Endothelial cell of coronary artery (primary cell): Measurements from ENCODE around the gene TBX6. TPM values are rescaled to one million over a fixed set of nuclear protein-coding genes. Genes with fewer than 3 reads are reported as not detected.

Experiments used
- total RNA-seq: library from RNA; depleted of rRNA; stranded (reverse); fragments of >200 nt; gene quantifications from 2 replicates; pipeline ENCODE4 v1.2.3, GENCODE V29; 2014

The TBX6 gene, protein sequence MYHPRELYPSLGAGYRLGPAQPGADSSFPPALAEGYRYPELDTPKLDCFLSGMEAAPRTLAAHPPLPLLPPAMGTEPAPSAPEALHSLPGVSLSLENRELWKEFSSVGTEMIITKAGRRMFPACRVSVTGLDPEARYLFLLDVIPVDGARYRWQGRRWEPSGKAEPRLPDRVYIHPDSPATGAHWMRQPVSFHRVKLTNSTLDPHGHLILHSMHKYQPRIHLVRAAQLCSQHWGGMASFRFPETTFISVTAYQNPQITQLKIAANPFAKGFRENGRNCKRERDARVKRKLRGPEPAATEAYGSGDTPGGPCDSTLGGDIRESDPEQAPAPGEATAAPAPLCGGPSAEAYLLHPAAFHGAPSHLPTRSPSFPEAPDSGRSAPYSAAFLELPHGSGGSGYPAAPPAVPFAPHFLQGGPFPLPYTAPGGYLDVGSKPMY
- 0.09 and 0.19 TPM in 2 replicates for total RNA-seq

GRCh38 chr16:30091474-30092372 is at the start of gene TBX6:
Gene TBX6, minus strand, starts transcription at chr16:30091924. Its CDS starts 731 bp downstream, at chr16:30091193.

GRCh38 chr16:30113031-30113710 is 21.4 kb upstream of the TBX6 start, which contains the start of gene GDPD3:
Gene GDPD3, minus strand, starts transcription at chr16:30113537. Its CDS starts 59 bp downstream, at chr16:30113478.

GRCh38 chr16:30096105-30096861 is 4.6 kb upstream of the TBX6 start, which contains the start of gene YPEL3:
Gene YPEL3, minus strand, starts transcription at chr16:30096213. Its CDS starts 731 bp downstream, at chr16:30095482.

DNA sequence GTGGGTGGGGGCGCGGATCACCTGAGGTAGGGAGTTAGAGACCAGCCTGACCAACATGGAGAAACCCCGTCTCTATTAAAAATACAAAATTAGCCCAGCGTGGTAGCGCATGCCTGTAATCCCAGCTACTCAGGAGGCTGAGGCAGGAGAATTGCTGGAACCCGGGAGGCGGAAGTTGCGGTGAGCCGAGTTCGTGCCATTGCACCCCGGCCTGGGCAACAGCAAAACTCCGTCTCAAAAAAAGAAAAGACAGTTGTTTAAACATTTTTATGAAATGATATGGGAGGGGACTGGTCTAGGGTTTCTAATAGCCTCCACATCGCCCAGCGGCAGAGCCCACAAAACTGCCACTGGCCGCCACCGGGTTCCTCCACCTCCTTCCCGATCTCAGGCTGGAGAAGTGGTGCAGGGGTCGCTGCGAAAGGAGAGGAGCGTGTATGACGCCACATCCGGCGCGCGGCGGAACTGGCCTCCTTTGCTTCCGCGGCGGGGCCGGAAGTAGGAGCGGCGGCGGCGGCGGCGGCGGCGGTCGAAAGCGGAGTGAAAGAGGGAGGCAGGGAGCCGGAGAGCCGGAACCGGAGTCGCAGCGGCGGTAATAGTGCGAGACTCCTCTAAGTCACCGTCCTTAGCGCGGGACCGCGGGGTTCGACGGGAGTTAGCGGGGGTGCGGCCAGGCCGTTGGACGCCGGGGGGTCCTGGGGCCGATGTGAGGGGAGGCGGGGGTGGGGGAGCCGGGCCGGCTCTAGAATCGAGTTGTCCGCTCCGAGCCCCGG is 16.0 kb downstream of the TBX6 start, which contains the start of gene PPP4C:
TSS of gene PPP4C (plus strand) at position 492 of the 773 bp plus-strand sequence. CDS start 384 bp downstream, outside the sequence.

DNA sequence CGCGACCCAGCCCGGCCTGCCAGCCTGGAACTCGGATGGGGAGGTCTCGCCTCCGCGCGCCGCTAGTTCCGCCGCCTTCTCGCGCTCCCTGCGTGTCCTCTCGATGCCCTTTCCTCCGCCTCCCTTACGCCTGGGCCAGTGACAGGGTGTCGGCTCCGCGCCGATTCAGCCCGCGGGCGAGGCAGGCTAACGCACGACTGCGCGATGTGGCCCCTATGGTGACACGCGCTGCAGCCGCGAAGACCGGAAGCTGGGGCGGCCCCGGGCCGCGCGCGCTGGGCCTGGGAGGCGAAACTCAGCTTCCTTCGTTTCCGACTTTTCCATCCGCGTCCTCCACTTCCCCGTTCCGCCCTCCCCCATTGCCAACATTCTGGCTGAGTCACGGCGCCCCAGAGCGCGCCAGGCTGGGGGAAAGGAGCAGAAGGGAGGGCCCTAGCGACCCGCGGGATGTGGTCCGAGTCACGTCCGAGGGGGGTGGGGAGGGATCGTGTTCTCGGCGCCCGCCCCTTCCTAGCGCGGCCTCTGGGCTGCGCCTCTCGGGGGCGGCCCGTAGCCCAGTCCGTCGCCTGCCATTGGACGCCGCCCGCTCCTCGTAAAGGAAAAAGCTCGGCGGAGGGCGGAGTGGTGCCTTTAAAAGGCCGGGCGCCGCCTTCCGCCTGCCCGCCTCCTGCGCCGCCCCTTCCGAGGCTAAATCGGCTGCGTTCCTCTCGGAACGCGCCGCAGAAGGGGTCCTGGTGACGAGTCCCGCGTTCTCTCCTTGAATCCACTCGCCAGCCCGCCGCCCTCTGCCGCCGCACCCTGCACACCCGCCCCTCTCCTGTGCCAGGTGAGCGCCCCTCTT is 26.4 kb downstream of the TBX6 start, which contains the start of gene ALDOA:
TSS of gene ALDOA (plus strand) at position 659 of the 841 bp plus-strand sequence. CDS start 1,138 bp downstream, outside the sequence.

Other genes with a start within 250 kb of the TBX6 start
- 56.0 and 67.3 TPM in 2 replicates for gene CDIPT, start 228.7 kb downstream of the TBX6 start, total RNA-seq
- 1.2 and 3.7 TPM in 2 replicates for gene SEZ6L2, start 192.4 kb downstream of the TBX6 start, total RNA-seq
- 1.2 and 2.4 TPM in 2 replicates for gene ASPHD1, start 191.4 kb downstream of the TBX6 start, total RNA-seq
- 4.7 and 5.7 TPM in 2 replicates for gene KCTD13, start 165.7 kb downstream of the TBX6 start, total RNA-seq
- gene TMEM219, start 129.8 kb downstream of the TBX6 start, total RNA-seq, result 61.0 and 61.1 TPM in 2 replicates
- gene TAOK2, start 118.1 kb downstream of the TBX6 start, total RNA-seq, result 97.0 TPM in 2 replicates
- 4.9 and 6.4 TPM in 2 replicates for gene HIRIP3, start 96.3 kb downstream of the TBX6 start, total RNA-seq
- gene INO80E, start 95.7 kb downstream of the TBX6 start, total RNA-seq, result 17.3 and 18.3 TPM in 2 replicates
- 0.09 and 0.38 TPM in 2 replicates for gene DOC2A, start 80.9 kb downstream of the TBX6 start, total RNA-seq
- gene C16orf92, start 68.7 kb downstream of the TBX6 start, total RNA-seq, result not detected in 2 replicates
- gene TLCD3B, start 60.7 kb downstream of the TBX6 start, total RNA-seq, result 0.09 TPM in 2 replicates
- 358 and 754 TPM in 2 replicates for gene ALDOA, start 26.2 kb downstream of the TBX6 start, total RNA-seq
- gene PPP4C, start 15.9 kb downstream of the TBX6 start, total RNA-seq, result 221 and 246 TPM in 2 replicates
- 6.2 and 9.3 TPM in 2 replicates for gene YPEL3, start 4.3 kb upstream of the TBX6 start, total RNA-seq
- gene GDPD3, start 21.6 kb upstream of the TBX6 start, total RNA-seq, result 0.81 and 1.3 TPM in 2 replicates
- 25.6 and 28.0 TPM in 2 replicates for gene MAPK3, start 31.3 kb upstream of the TBX6 start, total RNA-seq
- 0.75 and 2.7 TPM in 2 replicates for gene CORO1A, start 91.7 kb upstream of the TBX6 start, total RNA-seq
- 39.0 and 39.6 TPM in 2 replicates for gene BOLA2B, start 101.7 kb upstream of the TBX6 start, total RNA-seq
- 39.4 and 46.1 TPM in 2 replicates for gene SLX1A, start 102.0 kb upstream of the TBX6 start, total RNA-seq
- gene SULT1A3, start 107.3 kb upstream of the TBX6 start, total RNA-seq, result 1.7 and 2.8 TPM in 2 replicates
- 0.94 and 1.3 TPM in 2 replicates for gene NPIPB13, start 156.6 kb upstream of the TBX6 start, total RNA-seq